Prostate gland (tissue), 2 donors: ENCODE data around the gene ITIH3.

Experiments
- POLR2AphosphoS5 ChIP-seq: sonication (generic); formaldehyde crosslinking; IDR thresholded peaks from one replicate; pipeline ENCODE4 v1.6.1; 2017; ENCODE audit warnings: antibody characterized with exemption
- TF ChIP-seq, protein P1 (sequence below), 4 experiments: fragments of 200-600 bp in 2 of 4; fragments of 450-650 bp in 2 of 4; sonication (generic) in 2 of 4; IDR thresholded peaks; 1 replicate in 3 of 4; 2 replicates in 1 of 4; pipeline ENCODE4 v1.5.1; 2016 to 2019; ENCODE audit warnings: antibody characterized with exemption in 4 of 4, mild to moderate bottlenecking in 2 of 4, moderate library complexity in 2 of 4

- TF ChIP-seq, protein P1, sequence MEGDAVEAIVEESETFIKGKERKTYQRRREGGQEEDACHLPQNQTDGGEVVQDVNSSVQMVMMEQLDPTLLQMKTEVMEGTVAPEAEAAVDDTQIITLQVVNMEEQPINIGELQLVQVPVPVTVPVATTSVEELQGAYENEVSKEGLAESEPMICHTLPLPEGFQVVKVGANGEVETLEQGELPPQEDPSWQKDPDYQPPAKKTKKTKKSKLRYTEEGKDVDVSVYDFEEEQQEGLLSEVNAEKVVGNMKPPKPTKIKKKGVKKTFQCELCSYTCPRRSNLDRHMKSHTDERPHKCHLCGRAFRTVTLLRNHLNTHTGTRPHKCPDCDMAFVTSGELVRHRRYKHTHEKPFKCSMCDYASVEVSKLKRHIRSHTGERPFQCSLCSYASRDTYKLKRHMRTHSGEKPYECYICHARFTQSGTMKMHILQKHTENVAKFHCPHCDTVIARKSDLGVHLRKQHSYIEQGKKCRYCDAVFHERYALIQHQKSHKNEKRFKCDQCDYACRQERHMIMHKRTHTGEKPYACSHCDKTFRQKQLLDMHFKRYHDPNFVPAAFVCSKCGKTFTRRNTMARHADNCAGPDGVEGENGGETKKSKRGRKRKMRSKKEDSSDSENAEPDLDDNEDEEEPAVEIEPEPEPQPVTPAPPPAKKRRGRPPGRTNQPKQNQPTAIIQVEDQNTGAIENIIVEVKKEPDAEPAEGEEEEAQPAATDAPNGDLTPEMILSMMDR (IDR thresholded peaks at IDR 0.05), result no peak
- no peak for TF ChIP-seq POLR2AphosphoS5
Observed at GRCh38 chr3:52820736-52821135, 26.1 kb downstream of the ITIH3 start.
